CD4-positive, alpha-beta T cell treated with Interleukin-17A for 1 hour (primary cell): ENCODE data around the gene STT3B.

Source experiments
- DNase-seq: peaks from one replicate; pipeline ENCODE4 v3.0.0-alpha.2; 2020

STT3B gene

GRCh38 chr3:31522152-31522551 lies 10.6 kb upstream of the STT3B start:
- DNase-seq, result peak; percentile 65

- DNase-seq, result no peak
These were observed 9.2 kb upstream of the STT3B start for GRCh38 chr3:31523543-31523942.

GRCh38 chr3:31525532-31525931 lies 7.2 kb upstream of the STT3B start:
- no peak for DNase-seq

GRCh38 chr3:31529421-31529820 lies 3.3 kb upstream of the STT3B start:
- DNase-seq, result no peak

- DNase-seq, result no peak
These were observed 2.4 kb upstream of the STT3B start for GRCh38 chr3:31530039-31530959.

- no peak for DNase-seq
These were observed 1.8 kb upstream of the STT3B start for GRCh38 chr3:31530960-31531335.

GRCh38 chr3:31531452-31531991 lies 1.2 kb upstream of the STT3B start:
- DNase-seq, result no peak

GRCh38 chr3:31531992-31532586 lies 636 bp upstream of the STT3B start:
- DNase-seq, result peak; percentile 98

- peak; percentile 61 for DNase-seq
These were observed 692 bp downstream of the STT3B start for GRCh38 chr3:31533169-31534064.

GRCh38 chr3:31534065-31534425 lies 1.3 kb downstream of the STT3B start:
- peak; percentile 34 for DNase-seq

GRCh38 chr3:31536497-31536896 lies 3.8 kb downstream of the STT3B start:
- peak; percentile 17 for DNase-seq

- DNase-seq, result no peak
These were observed 6.1 kb downstream of the STT3B start for GRCh38 chr3:31538801-31539200.

- no peak for DNase-seq
These were observed 6.5 kb downstream of the STT3B start for GRCh38 chr3:31539275-31539674.

GRCh38 chr3:31541089-31541488 lies 8.4 kb downstream of the STT3B start:
- DNase-seq, result peak; percentile 28

GRCh38 chr3:31542246-31542645 lies 9.5 kb downstream of the STT3B start:
- no peak for DNase-seq

GRCh38 chr3:31543375-31543774 lies 10.7 kb downstream of the STT3B start:
- no peak for DNase-seq

- DNase-seq, result no peak
These were observed 11.9 kb downstream of the STT3B start for GRCh38 chr3:31544634-31545033.

- DNase-seq, result no peak
These were observed 13.4 kb downstream of the STT3B start for GRCh38 chr3:31546162-31546561.

GRCh38 chr3:31546725-31547124 lies 14.0 kb downstream of the STT3B start:
- DNase-seq, result no peak

GRCh38 chr3:31550452-31551251 lies 17.9 kb downstream of the STT3B start:
- DNase-seq, result peak; percentile 63

- no peak for DNase-seq
These were observed 18.9 kb downstream of the STT3B start for GRCh38 chr3:31551646-31552045.

GRCh38 chr3:31552103-31552502 lies 19.4 kb downstream of the STT3B start:
- no peak for DNase-seq
